ENCODE data around the gene HECTD4.

Gene HECTD4

GRCh38 chr12:112206944-112207343 lies 175.3 kb downstream of the HECTD4 start:
- DNase-seq (ENCODE audit: low spot score): no peak

- DNase-seq (ENCODE audit: low spot score): no peak
Observed at GRCh38 chr12:112199136-112199535, 183.1 kb downstream of the HECTD4 start.

GRCh38 chr12:112198120-112198733 lies 184.0 kb downstream of the HECTD4 start:
- peak; percentile 66 for DNase-seq (ENCODE audit: low spot score)

GRCh38 chr12:112196196-112196875 lies 185.9 kb downstream of the HECTD4 start:
- DNase-seq (ENCODE audit: low spot score): no peak

GRCh38 chr12:112194601-112195247 lies 187.5 kb downstream of the HECTD4 start:
- DNase-seq (ENCODE audit: low spot score): no peak

- no peak for DNase-seq (ENCODE audit: low spot score)
Observed at GRCh38 chr12:112192475-112192874, 189.8 kb downstream of the HECTD4 start.

- no peak for DNase-seq (ENCODE audit: low spot score)
Observed at GRCh38 chr12:112191840-112192321, 190.3 kb downstream of the HECTD4 start.

- DNase-seq (ENCODE audit: low spot score): no peak
Observed at GRCh38 chr12:112191201-112191600, 191.0 kb downstream of the HECTD4 start.

GRCh38 chr12:112190231-112191025 lies 191.8 kb downstream of the HECTD4 start:
- DNase-seq (ENCODE audit: low spot score): no peak

GRCh38 chr12:112188130-112188830 lies 194.0 kb downstream of the HECTD4 start:
- DNase-seq (ENCODE audit: low spot score): no peak

GRCh38 chr12:112185093-112185923 lies 196.9 kb downstream of the HECTD4 start:
- no peak for DNase-seq (ENCODE audit: low spot score)

GRCh38 chr12:112184056-112184887 lies 198.0 kb downstream of the HECTD4 start:
- no peak for DNase-seq (ENCODE audit: low spot score)

- peak; percentile 55 for DNase-seq (ENCODE audit: low spot score)
Observed at GRCh38 chr12:112183141-112184021, 198.8 kb downstream of the HECTD4 start.

GRCh38 chr12:112182499-112182898 lies 199.7 kb downstream of the HECTD4 start:
- no peak for DNase-seq (ENCODE audit: low spot score)

- DNase-seq (ENCODE audit: low spot score): no peak
Observed at GRCh38 chr12:112180422-112180821, 201.8 kb downstream of the HECTD4 start.

GRCh38 chr12:112179916-112180315 lies 202.3 kb downstream of the HECTD4 start:
- no peak for DNase-seq (ENCODE audit: low spot score)

GRCh38 chr12:112179341-112179740 lies 202.9 kb downstream of the HECTD4 start:
- DNase-seq (ENCODE audit: low spot score): no peak

- no peak for DNase-seq (ENCODE audit: low spot score)
Observed at GRCh38 chr12:112178796-112179195, 203.4 kb downstream of the HECTD4 start.
